NCI-H2227 treated with DMSO at 0.1 percent for 48 hours (cell line): ENCODE results near the gene XAGE3.
"Not testable (repeated sequence)": the region's sequence is repeated elsewhere in the genome, so short reads cannot be mapped to it uniquely, and the experiment has no call there.

ENCODE experiments used
- DNase-seq: peaks from one replicate; lab custom pipeline; 2025; lab: John Stamatoyannopoulos, UW

The XAGE3 gene

GRCh38 chrX:52867610-52868348 lies at the start of gene XAGE3:
Gene XAGE3, minus strand, starts transcription at chrX:52868083. Its CDS starts 950 bp downstream, at chrX:52867133.
- DNase-seq = no peak

- DNase-seq = not testable (repeated sequence)
These were observed 46.8 kb upstream of the XAGE3 start for GRCh38 chrX:52914704-52915103.

DNA sequence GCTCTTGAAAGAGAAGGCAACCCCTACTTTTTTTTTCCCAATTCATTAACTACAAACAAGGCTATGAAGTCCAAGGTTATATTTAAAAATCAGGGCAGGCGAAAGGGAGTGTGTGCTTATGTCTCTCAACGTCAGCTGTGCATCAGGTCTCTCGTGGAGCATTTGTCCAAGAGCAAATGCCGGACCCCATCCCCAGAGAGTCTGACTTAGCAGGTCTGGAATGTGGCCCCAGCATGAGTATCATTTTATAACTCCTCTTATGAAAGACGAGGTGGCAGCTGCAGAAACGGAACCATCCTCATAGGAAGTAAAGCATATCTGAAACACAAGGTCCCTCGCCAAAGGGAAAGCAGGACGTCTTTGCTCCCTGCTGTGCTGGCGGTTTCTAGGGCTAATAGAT lies 45.8 kb upstream of the XAGE3 start:
- not testable (repeated sequence) for DNase-seq

DNA sequence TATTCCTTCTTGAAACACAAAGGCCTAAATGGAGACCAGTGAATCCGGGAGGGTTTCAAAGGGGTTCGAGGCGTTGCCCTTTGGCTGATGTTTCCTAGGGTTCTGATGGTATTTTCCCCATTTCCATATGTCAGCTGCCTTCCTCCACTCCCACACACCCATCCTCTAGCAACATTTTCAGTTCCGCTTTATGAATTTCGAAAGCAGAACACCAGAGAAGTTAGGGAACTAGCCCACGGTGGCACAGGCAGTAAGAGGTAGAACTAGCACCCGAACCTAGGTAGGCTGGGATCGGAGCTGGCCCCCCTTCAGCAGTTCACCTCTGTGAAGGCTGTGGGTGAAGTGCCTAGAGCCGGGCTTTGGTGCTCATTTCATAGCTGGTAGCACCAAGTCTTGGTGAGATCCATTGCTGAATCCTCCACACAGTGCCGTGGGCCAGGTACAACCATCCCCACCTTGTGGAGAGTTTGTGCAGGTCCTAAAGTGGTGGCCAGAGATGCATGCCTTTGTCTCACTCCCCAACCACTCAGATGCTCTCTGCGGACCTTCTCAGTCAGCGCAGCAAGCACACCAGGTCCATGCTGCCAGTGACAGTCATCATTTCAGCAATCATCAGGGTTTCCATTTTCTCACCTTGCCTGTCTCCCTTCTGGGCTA lies 41.6 kb upstream of the XAGE3 start:
- not testable (repeated sequence) for DNase-seq

GRCh38 chrX:52907900-52908299 lies 40.0 kb upstream of the XAGE3 start:
- DNase-seq = not testable (repeated sequence)

- not testable (repeated sequence) for DNase-seq
These were observed 39.3 kb upstream of the XAGE3 start for GRCh38 chrX:52907137-52907536.

- not testable (repeated sequence) for DNase-seq
These were observed 38.2 kb upstream of the XAGE3 start for GRCh38 chrX:52906072-52906471.

GRCh38 chrX:52905531-52905930 lies 37.6 kb upstream of the XAGE3 start:
- DNase-seq = not testable (repeated sequence)

- DNase-seq = not testable (repeated sequence)
These were observed 29.2 kb upstream of the XAGE3 start, which contains the start of gene FAM156B for GRCh38 chrX:52896855-52897709. Gene FAM156B, plus strand, starts transcription at chrX:52897330. Its CDS starts 9,896 bp downstream, at chrX:52907226.

DNA sequence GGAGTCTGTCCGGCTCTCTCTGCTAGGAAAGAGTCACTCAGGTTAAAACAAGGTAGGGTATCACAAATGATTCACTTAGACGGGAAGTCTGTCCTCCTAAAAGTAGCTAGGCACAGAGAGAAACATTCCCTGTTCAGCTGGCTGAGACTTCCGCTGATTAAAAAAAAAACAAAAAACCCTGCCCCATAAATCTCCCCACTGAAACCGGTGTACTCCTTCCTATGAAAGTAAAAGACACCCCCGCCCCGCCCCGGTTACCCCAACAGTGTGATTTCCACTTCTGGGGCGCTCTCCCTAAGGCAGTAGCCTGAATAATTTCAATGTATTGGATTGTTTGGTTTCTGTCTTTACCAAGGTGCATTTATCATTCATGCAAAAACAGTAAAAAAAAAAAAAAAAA lies 28.6 kb upstream of the XAGE3 start:
- not testable (repeated sequence) for DNase-seq

DNA sequence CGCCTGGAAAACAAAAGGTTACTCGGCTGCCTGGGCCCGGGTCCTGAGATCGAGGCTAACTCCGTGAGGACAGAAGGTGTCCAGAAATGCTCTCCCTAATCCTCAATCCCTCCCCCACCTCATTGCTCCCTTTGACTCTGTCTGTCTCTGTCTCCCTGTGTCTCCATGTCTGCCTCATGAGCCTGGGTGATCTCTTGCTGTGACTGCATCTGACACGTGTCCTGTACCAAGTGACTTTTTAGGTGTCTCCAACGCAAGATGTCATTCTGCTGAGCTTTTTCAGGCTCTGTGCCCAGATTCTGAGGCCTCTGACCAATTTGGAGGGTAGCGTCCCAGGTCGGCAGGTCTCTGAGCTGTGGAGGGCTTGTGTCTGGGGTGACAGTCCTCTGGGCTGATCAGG lies 20.2 kb upstream of the XAGE3 start:
- not testable (repeated sequence) for DNase-seq

- DNase-seq = not testable (repeated sequence)
These were observed 19.6 kb upstream of the XAGE3 start for GRCh38 chrX:52887459-52887858.

- DNase-seq = not testable (repeated sequence)
These were observed 8.5 kb upstream of the XAGE3 start for GRCh38 chrX:52876386-52876785.

- not testable (repeated sequence) for DNase-seq
These were observed 7.6 kb upstream of the XAGE3 start for GRCh38 chrX:52875436-52875835.

GRCh38 chrX:52874661-52875060 lies 6.8 kb upstream of the XAGE3 start:
- no peak for DNase-seq

GRCh38 chrX:52873825-52874224 lies 5.9 kb upstream of the XAGE3 start:
- DNase-seq = not testable (repeated sequence)

- no peak for DNase-seq
These were observed 2.2 kb upstream of the XAGE3 start for GRCh38 chrX:52870046-52870445.

DNA sequence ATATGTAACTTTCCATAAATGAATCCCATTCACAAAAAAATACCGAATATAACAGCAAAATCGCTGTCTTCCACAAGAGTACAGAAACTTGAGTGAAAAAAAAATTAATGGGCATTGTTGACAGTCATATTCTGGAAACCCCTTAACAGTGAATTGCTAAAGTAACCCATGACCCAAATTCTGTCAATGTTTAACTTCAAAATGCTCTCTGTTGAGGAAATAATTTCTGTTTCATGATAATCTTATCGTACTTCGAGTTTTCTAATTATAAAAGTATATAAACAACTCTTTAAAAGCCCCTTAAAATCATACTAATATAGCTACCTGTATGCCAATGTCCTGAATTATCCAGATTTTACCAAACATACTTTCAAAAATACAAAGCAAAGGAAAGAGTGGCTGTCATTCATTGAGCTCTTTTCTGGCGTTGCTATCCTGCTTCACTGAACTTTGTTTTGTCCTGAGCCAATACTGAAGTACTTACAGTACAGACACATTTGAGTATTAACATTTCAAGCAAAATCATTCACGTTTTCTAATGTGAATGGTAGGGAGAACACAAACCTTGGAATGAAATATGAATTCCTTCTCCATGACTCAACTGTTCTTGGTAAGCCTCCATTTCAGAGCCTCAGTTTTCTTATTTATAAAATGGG lies 2.4 kb downstream of the XAGE3 start:
- DNase-seq = no peak

- not testable (repeated sequence) for DNase-seq
These were observed 10.8 kb downstream of the XAGE3 start for GRCh38 chrX:52856991-52857525.

GRCh38 chrX:52852110-52852860 lies 15.6 kb downstream of the XAGE3 start:
- no peak for DNase-seq

GRCh38 chrX:52843619-52844018 lies 24.3 kb downstream of the XAGE3 start:
- not testable (repeated sequence) for DNase-seq
